ENCODE data around the gene SOCS7. TPM values are rescaled to one million over a fixed set of nuclear protein-coding genes. Genes with fewer than 3 reads are reported as not detected.

Gene SOCS7
- total RNA-seq, 1 donor from 2014 or later: 33.6 TPM

- Mint-ChIP-seq H3K9me3 (no peaks in the 10 kb centered on the region), H3K4me1 (peaks cover 51% of the 10 kb centered on the region), H3K4me3 (peak overlapping the region; percentile 6), H3K36me3 (no peaks in the 10 kb centered on the region), H3K27me3 (ENCODE audit: low read depth) (peaks cover 34% of the 10 kb centered on the region), H3K27ac (no peak overlapping the region)
- DNase-seq (ENCODE audit: low spot score in 2 of 2, unreplicated experiment in 2 of 2): no peak
- TF ChIP-seq CTCF (IDR thresholded peaks at IDR 0.05; ENCODE audit: unreplicated experiment): no peak
These were observed 68.9 kb downstream of the SOCS7 start for GRCh38 chr17:38420518-38420917.

- H3K4me3 Mint-ChIP-seq: peak overlapping the region; percentile 37
- no peaks in the 10 kb centered on the region for H3K36me3 Mint-ChIP-seq
- peaks cover 34% of the 10 kb centered on the region for H3K27me3 Mint-ChIP-seq (ENCODE audit: low read depth)
- peak; percentile 71 to 82 for DNase-seq (ENCODE audit: low spot score in 2 of 2, unreplicated experiment in 2 of 2)
- H3K4me1 Mint-ChIP-seq: peaks cover 51% of the 10 kb centered on the region
- no peaks in the 10 kb centered on the region for H3K9me3 Mint-ChIP-seq
- peak overlapping the region; percentile 85 for H3K27ac Mint-ChIP-seq
- TF ChIP-seq CTCF (IDR thresholded peaks at IDR 0.05; ENCODE audit: unreplicated experiment): no peak
These were observed 69.7 kb downstream of the SOCS7 start for GRCh38 chr17:38421171-38421841.

GRCh38 chr17:38421871-38422827 is 70.5 kb downstream of the SOCS7 start:
- Mint-ChIP-seq H3K36me3 (no peaks in the 10 kb centered on the region), H3K9me3 (no peaks in the 10 kb centered on the region), H3K4me1 (peaks cover 52% of the 10 kb centered on the region), H3K27ac (peak overlapping the region; percentile 85), H3K27me3 (ENCODE audit: low read depth) (peaks cover 31% of the 10 kb centered on the region), H3K4me3 (peak overlapping the region; percentile 37)
- TF ChIP-seq CTCF (IDR thresholded peaks at IDR 0.05; ENCODE audit: unreplicated experiment): no peak
- no peak for DNase-seq (ENCODE audit: low spot score in 2 of 2, unreplicated experiment in 2 of 2)

GRCh38 chr17:38424297-38424972 is 72.8 kb downstream of the SOCS7 start:
- TF ChIP-seq CTCF (IDR thresholded peaks at IDR 0.05; ENCODE audit: unreplicated experiment): no peak
- H3K4me1 Mint-ChIP-seq: peaks cover 58% of the 10 kb centered on the region
- no peak for DNase-seq (ENCODE audit: low spot score in 2 of 2, unreplicated experiment in 2 of 2)
- H3K27me3 Mint-ChIP-seq (ENCODE audit: low read depth): peaks cover 17% of the 10 kb centered on the region
- no peak overlapping the region for H3K4me3 Mint-ChIP-seq
- no peak overlapping the region for H3K27ac Mint-ChIP-seq
- H3K36me3 Mint-ChIP-seq: no peaks in the 10 kb centered on the region
- H3K9me3 Mint-ChIP-seq: no peaks in the 10 kb centered on the region

GRCh38 chr17:38425031-38425430 is 73.4 kb downstream of the SOCS7 start:
- H3K27me3 Mint-ChIP-seq (ENCODE audit: low read depth): peaks cover 11% of the 10 kb centered on the region
- TF ChIP-seq CTCF (IDR thresholded peaks at IDR 0.05; ENCODE audit: unreplicated experiment): no peak
- no peak overlapping the region for H3K4me3 Mint-ChIP-seq
- DNase-seq (ENCODE audit: low spot score in 2 of 2, unreplicated experiment in 2 of 2): no peak
- H3K27ac Mint-ChIP-seq: no peak overlapping the region
- H3K36me3 Mint-ChIP-seq: no peaks in the 10 kb centered on the region
- H3K9me3 Mint-ChIP-seq: no peaks in the 10 kb centered on the region
- peaks cover 58% of the 10 kb centered on the region for H3K4me1 Mint-ChIP-seq
